HFFc6 (cell line): ENCODE data around the gene TMEM179. TPM values are rescaled to one million over a fixed set of nuclear protein-coding genes. Genes with fewer than 3 reads are reported as not detected.

Experiments
- DNase-seq: peaks from one replicate; pipeline ENCODE4 v3.0.0-alpha.2; 2018
- H3K27ac Mint-ChIP-seq: 2 replicates; pipeline ENCODE4 v1.8.0; 2020; ENCODE audit warnings: mild to moderate bottlenecking, mixed read lengths
- H3K27me3 Mint-ChIP-seq: 2 replicates; pipeline ENCODE4 v1.8.0; 2021; ENCODE audit warnings: mild to moderate bottlenecking, moderate library complexity, mixed read lengths; ENCODE audit not compliant: insufficient read depth
- H3K36me3 Mint-ChIP-seq: 2 replicates; pipeline ENCODE4 v1.8.0; 2021; ENCODE audit warnings: low read depth, mixed read lengths
- H3K4me1 Mint-ChIP-seq: 2 replicates; pipeline ENCODE4 v1.8.0; 2020; ENCODE audit warnings: low read depth, mixed read lengths
- H3K4me3 Mint-ChIP-seq: 2 replicates; pipeline ENCODE4 v1.8.0; 2020; ENCODE audit warnings: mild to moderate bottlenecking, moderate library complexity, mixed read lengths
- H3K9me3 Mint-ChIP-seq: 2 replicates; pipeline ENCODE4 v1.8.0; 2020; ENCODE audit warnings: mild to moderate bottlenecking, mixed read lengths
- CTCF ChIP-seq: fragments of 200-600 bp; sonication (generic); IDR thresholded peaks from 2 replicates; pipeline ENCODE4 v1.5.0; 2021; ENCODE audit warnings: antibody characterized with exemption, mild to moderate bottlenecking
- total RNA-seq, 6 experiments: library from RNA; stranded (reverse); fragmentation: NEBNext Ultra II Directional; extraction: Animal tissue kit (Norgen Biotek cat#: 25700); gene quantifications; 2 replicates in 1 of 6; 3 replicates in 5 of 6; pipeline ENCODE4 v1.2.3, GENCODE V29; 2021

TMEM179 gene
- total RNA-seq, 6 experiments from 2014 or later = not detected

- no peaks in the 10 kb centered on the region for H3K9me3 Mint-ChIP-seq
- H3K4me3 Mint-ChIP-seq = no peak overlapping the region
- peaks cover 17% of the 10 kb centered on the region for H3K27me3 Mint-ChIP-seq
- H3K27ac Mint-ChIP-seq = no peak overlapping the region
- H3K4me1 Mint-ChIP-seq = no peaks in the 10 kb centered on the region
- TF ChIP-seq CTCF = no peak
- no peaks in the 10 kb centered on the region for H3K36me3 Mint-ChIP-seq
- DNase-seq = no peak
Observed at GRCh38 chr14:104544362-104544961, 60.1 kb downstream of the TMEM179 start.

- H3K4me3 Mint-ChIP-seq = no peak overlapping the region
- no peaks in the 10 kb centered on the region for H3K4me1 Mint-ChIP-seq
- H3K27ac Mint-ChIP-seq = no peak overlapping the region
- peaks cover 17% of the 10 kb centered on the region for H3K27me3 Mint-ChIP-seq
- H3K9me3 Mint-ChIP-seq = no peaks in the 10 kb centered on the region
- no peak for TF ChIP-seq CTCF
- H3K36me3 Mint-ChIP-seq = no peaks in the 10 kb centered on the region
- no peak for DNase-seq
Observed at GRCh38 chr14:104542871-104543830, 61.4 kb downstream of the TMEM179 start.

- no peaks in the 10 kb centered on the region for H3K36me3 Mint-ChIP-seq
- no peaks in the 10 kb centered on the region for H3K4me1 Mint-ChIP-seq
- no peak for TF ChIP-seq CTCF
- DNase-seq = no peak
- H3K4me3 Mint-ChIP-seq = no peak overlapping the region
- H3K9me3 Mint-ChIP-seq = no peaks in the 10 kb centered on the region
- H3K27me3 Mint-ChIP-seq = peaks cover 8% of the 10 kb centered on the region
- no peak overlapping the region for H3K27ac Mint-ChIP-seq
Observed at GRCh38 chr14:104541905-104542465, 62.6 kb downstream of the TMEM179 start.

Other genes with a start within 250 kb of the TMEM179 start
- gene C14orf180, start 25.0 kb downstream of the TMEM179 start, total RNA-seq = not detected
- gene INF2, start 84.8 kb upstream of the TMEM179 start, total RNA-seq = 100 to 1,000 TPM; 111 to 121 (median 116) TPM
- 1 to 10 TPM; 2.7 to 3.7 (median 3.3) TPM for gene ADSS1, start 119.5 kb upstream of the TMEM179 start, total RNA-seq
- 10 to 100 TPM; 78.3 to 95.8 (median 82.5) TPM for gene SIVA1, start 148.4 kb upstream of the TMEM179 start, total RNA-seq
- 100 to 1,000 TPM; 164 to 191 (median 173) TPM for gene AKT1, start 191.0 kb upstream of the TMEM179 start, total RNA-seq
- 1 to 10 TPM; 1.3 to 1.8 (median 1.5) TPM for gene ZBTB42, start 196.3 kb upstream of the TMEM179 start, total RNA-seq